WTC11 (cell line): ENCODE data around the gene LIG3. TPM values are rescaled to one million over a fixed set of nuclear protein-coding genes. Genes with fewer than 3 reads are reported as not detected.

Experiments used
- ATAC-seq: fragments of 200-7000 bp; cut with Tn5 transposase; 2 replicates; pipeline ENCODE4 v1.10.0; 2021; ENCODE audit warnings: mild to moderate bottlenecking, moderate library complexity
- CTCF ChIA-PET: fragments of 300-600 bp; sonication (Branson Sonifier 250); formaldehyde crosslinking; loops from one replicate; lab custom pipeline; 2021; ENCODE audit warnings: antibody characterized with exemption; lab: Charles Lee
- POLR2A ChIA-PET: fragments of 350-600 bp; sonication (Branson Sonifier 250); formaldehyde crosslinking; loops from one replicate; lab custom pipeline; 2021; ENCODE audit warnings: antibody characterized with exemption; lab: Charles Lee
- DNase-seq: peaks from one replicate; pipeline ENCODE4 v3.0.0; 2021; ENCODE audit warnings: low spot score
- H3K27ac Mint-ChIP-seq: 2 replicates; pipeline ENCODE4 v1.8.0; 2021; ENCODE audit warnings: mixed read lengths
- H3K27me3 Mint-ChIP-seq: 2 replicates; pipeline ENCODE4 v1.8.0; 2021; ENCODE audit warnings: low read depth, mild to moderate bottlenecking, moderate library complexity, mixed read lengths
- H3K36me3 Mint-ChIP-seq: 2 replicates; pipeline ENCODE4 v1.8.0; 2021; ENCODE audit warnings: mixed read lengths
- H3K4me1 Mint-ChIP-seq: 2 replicates; pipeline ENCODE4 v1.8.0; 2022; ENCODE audit warnings: mixed read lengths
- H3K4me3 Mint-ChIP-seq: 2 replicates; pipeline ENCODE4 v1.8.0; 2021; ENCODE audit warnings: mild to moderate bottlenecking, moderate library complexity, mixed read lengths
- H3K9me3 Mint-ChIP-seq: 2 replicates; pipeline ENCODE4 v1.8.0; 2021; ENCODE audit warnings: mixed read lengths
- FOXP1 ChIP-seq: sonication (generic); formaldehyde crosslinking; IDR thresholded peaks from 2 replicates; pipeline ENCODE4 v1.8.0; 2022; ENCODE audit warnings: missing genetic modification reagents, mild to moderate bottlenecking, moderate library complexity, borderline replicate concordance
- NR2C2 ChIP-seq: sonication (generic); formaldehyde crosslinking; IDR thresholded peaks from 2 replicates; pipeline ENCODE4 v1.8.0; 2022; ENCODE audit warnings: mild to moderate bottlenecking, missing genetic modification reagents
- PRRX2 ChIP-seq: fragments of 250-450 bp; sonication (Bioruptor Pico); IDR thresholded peaks from 2 replicates; pipeline ENCODE4 v1.8.0; 2021; ENCODE audit warnings: mild to moderate bottlenecking
- RELA ChIP-seq: sonication (generic); formaldehyde crosslinking; IDR thresholded peaks from 2 replicates; pipeline ENCODE4 v1.8.1; 2022; ENCODE audit warnings: missing genetic modification reagents, mild to moderate bottlenecking, borderline replicate concordance
- SOX15 ChIP-seq: fragments of 250-450 bp; sonication (Bioruptor Pico); IDR thresholded peaks from 2 replicates; pipeline ENCODE4 v1.9.0; 2021; ENCODE audit warnings: mild to moderate bottlenecking
- SP1 ChIP-seq: sonication (generic); formaldehyde crosslinking; conservative IDR thresholded peaks from 2 replicates; pipeline ENCODE4 v1.8.1; 2022; ENCODE audit warnings: missing genetic modification reagents
- TP53 ChIP-seq: sonication (generic); formaldehyde crosslinking; IDR thresholded peaks from 2 replicates; pipeline ENCODE4 v1.8.1; 2023; ENCODE audit warnings: mild to moderate bottlenecking, missing genetic modification reagents
- ZNF416 ChIP-seq: fragments of 250-450 bp; sonication (Bioruptor Pico); IDR thresholded peaks from 2 replicates; pipeline ENCODE4 v1.9.0; 2021; ENCODE audit warnings: mild to moderate bottlenecking, inconsistent platforms
- total RNA-seq: library from RNA; stranded (reverse); gene quantifications from 3 replicates; pipeline ENCODE4 v1.2.3, GENCODE V29; 2021
- TF ChIP-seq, protein P1 (sequence below): fragments of 250-450 bp; sonication (Bioruptor Pico); IDR thresholded peaks from 2 replicates; pipeline ENCODE4 v1.8.0; 2021; ENCODE audit warnings: mild to moderate bottlenecking
- TF ChIP-seq, protein P2 (sequence below): sonication (generic); formaldehyde crosslinking; IDR thresholded peaks from 2 replicates; pipeline ENCODE4 v1.8.0; 2022; ENCODE audit warnings: mild to moderate bottlenecking, missing genetic modification reagents
- TF ChIP-seq, protein P3 (sequence below): fragments of 250-450 bp; sonication (Bioruptor Pico); IDR thresholded peaks from 2 replicates; pipeline ENCODE4 v1.9.0; 2021; ENCODE audit warnings: moderate library complexity, mild to moderate bottlenecking, inconsistent platforms, borderline replicate concordance
- TF ChIP-seq, protein P4 (sequence below): fragments of 250-450 bp; sonication (Bioruptor Pico); IDR thresholded peaks from 2 replicates; pipeline ENCODE4 v1.9.0; 2021; ENCODE audit warnings: mild to moderate bottlenecking, borderline replicate concordance
- TF ChIP-seq, protein P5 (sequence below): fragments of 250-450 bp; sonication (Bioruptor Pico); IDR thresholded peaks from 2 replicates; pipeline ENCODE4 v1.9.0; 2021; ENCODE audit warnings: mild to moderate bottlenecking
- TF ChIP-seq, protein P6 (sequence below): sonication (generic); formaldehyde crosslinking; conservative IDR thresholded peaks from 2 replicates; pipeline ENCODE4 v1.8.1; 2023; ENCODE audit warnings: mild to moderate bottlenecking, low read depth, missing genetic modification reagents, moderate library complexity
- TF ChIP-seq, protein P7 (sequence below): sonication (generic); formaldehyde crosslinking; IDR thresholded peaks from 2 replicates; pipeline ENCODE4 v1.8.1; 2023; ENCODE audit warnings: mild to moderate bottlenecking, missing genetic modification reagents
- TF ChIP-seq, protein P8 (sequence below): sonication (generic); formaldehyde crosslinking; IDR thresholded peaks from 2 replicates; pipeline ENCODE4 v1.8.0; 2023; ENCODE audit warnings: missing genetic modification reagents

Gene LIG3
- total RNA-seq, 1 experiment from 2014 or later: 92.3 TPM

DNA sequence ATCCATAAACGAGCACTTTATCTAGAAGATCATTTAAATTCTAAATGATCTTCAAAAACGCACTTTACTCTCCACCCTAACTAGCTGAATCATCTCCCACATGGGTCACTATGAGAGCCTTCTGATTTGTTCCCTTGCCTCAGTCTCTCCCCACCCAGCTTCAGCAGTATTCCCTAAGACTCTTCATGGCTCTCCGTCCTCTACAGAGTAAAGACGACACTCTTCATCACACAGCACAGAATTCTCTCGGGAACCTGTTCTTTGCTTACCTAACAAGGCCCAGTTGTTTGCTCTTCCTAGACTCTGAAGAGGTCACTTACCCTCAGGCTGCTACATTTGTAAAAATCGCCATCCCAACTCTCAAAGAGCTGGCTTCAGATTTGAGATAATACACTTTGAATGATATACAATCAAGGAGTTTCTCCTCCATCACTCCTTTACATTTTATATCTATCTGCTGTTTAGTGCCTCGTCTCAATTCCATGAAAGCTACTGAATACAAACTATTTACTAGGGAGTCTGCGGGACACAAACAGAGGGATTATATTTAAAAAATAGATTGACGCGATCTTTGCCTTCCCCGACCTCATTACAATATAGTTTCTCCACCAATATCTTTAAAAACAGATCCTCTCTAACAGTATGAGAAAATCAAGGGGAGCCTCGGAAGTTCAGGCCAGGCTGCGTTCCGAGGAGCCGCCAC is 511 bp upstream of the LIG3 start:
- no peak for DNase-seq
- POLR2A ChIA-PET: interaction anchor here (1.2 kb wide), 1 partner anchor 18 kb away, joined by 3 read pairs; the partner anchor contains the start of genes CCT6B and ZNF830

More for the DNA sequence above, 511 bp upstream of the LIG3 start:
- peak; percentile 10; the same call in 1 of the 2 replicates for ATAC-seq
- no peak for TF ChIP-seq NR2C2 (CRISPR knock-in tag)
- no peak for TF ChIP-seq FOXP1 (CRISPR knock-in tag)
- TF ChIP-seq SP1 (CRISPR knock-in tag): no peak
- TF ChIP-seq, protein P1, sequence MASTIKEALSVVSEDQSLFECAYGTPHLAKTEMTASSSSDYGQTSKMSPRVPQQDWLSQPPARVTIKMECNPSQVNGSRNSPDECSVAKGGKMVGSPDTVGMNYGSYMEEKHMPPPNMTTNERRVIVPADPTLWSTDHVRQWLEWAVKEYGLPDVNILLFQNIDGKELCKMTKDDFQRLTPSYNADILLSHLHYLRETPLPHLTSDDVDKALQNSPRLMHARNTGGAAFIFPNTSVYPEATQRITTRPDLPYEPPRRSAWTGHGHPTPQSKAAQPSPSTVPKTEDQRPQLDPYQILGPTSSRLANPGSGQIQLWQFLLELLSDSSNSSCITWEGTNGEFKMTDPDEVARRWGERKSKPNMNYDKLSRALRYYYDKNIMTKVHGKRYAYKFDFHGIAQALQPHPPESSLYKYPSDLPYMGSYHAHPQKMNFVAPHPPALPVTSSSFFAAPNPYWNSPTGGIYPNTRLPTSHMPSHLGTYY (CRISPR knock-in tag): no peak
- TF ChIP-seq, protein P2, sequence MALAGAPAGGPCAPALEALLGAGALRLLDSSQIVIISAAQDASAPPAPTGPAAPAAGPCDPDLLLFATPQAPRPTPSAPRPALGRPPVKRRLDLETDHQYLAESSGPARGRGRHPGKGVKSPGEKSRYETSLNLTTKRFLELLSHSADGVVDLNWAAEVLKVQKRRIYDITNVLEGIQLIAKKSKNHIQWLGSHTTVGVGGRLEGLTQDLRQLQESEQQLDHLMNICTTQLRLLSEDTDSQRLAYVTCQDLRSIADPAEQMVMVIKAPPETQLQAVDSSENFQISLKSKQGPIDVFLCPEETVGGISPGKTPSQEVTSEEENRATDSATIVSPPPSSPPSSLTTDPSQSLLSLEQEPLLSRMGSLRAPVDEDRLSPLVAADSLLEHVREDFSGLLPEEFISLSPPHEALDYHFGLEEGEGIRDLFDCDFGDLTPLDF (CRISPR knock-in tag): no peak
- TF ChIP-seq RELA: no peak
- TF ChIP-seq, protein P3, sequence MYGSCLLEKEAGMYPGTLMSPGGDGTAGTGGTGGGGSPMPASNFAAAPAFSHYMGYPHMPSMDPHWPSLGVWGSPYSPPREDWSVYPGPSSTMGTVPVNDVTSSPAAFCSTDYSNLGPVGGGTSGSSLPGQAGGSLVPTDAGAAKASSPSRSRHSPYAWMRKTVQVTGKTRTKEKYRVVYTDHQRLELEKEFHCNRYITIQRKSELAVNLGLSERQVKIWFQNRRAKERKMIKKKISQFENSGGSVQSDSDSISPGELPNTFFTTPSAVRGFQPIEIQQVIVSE (CRISPR knock-in tag): no peak
- TF ChIP-seq, protein P4, sequence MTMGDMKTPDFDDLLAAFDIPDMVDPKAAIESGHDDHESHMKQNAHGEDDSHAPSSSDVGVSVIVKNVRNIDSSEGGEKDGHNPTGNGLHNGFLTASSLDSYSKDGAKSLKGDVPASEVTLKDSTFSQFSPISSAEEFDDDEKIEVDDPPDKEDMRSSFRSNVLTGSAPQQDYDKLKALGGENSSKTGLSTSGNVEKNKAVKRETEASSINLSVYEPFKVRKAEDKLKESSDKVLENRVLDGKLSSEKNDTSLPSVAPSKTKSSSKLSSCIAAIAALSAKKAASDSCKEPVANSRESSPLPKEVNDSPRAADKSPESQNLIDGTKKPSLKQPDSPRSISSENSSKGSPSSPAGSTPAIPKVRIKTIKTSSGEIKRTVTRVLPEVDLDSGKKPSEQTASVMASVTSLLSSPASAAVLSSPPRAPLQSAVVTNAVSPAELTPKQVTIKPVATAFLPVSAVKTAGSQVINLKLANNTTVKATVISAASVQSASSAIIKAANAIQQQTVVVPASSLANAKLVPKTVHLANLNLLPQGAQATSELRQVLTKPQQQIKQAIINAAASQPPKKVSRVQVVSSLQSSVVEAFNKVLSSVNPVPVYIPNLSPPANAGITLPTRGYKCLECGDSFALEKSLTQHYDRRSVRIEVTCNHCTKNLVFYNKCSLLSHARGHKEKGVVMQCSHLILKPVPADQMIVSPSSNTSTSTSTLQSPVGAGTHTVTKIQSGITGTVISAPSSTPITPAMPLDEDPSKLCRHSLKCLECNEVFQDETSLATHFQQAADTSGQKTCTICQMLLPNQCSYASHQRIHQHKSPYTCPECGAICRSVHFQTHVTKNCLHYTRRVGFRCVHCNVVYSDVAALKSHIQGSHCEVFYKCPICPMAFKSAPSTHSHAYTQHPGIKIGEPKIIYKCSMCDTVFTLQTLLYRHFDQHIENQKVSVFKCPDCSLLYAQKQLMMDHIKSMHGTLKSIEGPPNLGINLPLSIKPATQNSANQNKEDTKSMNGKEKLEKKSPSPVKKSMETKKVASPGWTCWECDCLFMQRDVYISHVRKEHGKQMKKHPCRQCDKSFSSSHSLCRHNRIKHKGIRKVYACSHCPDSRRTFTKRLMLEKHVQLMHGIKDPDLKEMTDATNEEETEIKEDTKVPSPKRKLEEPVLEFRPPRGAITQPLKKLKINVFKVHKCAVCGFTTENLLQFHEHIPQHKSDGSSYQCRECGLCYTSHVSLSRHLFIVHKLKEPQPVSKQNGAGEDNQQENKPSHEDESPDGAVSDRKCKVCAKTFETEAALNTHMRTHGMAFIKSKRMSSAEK (CRISPR knock-in tag): no peak
- TF ChIP-seq PRRX2: no peak
- TF ChIP-seq, protein P5, sequence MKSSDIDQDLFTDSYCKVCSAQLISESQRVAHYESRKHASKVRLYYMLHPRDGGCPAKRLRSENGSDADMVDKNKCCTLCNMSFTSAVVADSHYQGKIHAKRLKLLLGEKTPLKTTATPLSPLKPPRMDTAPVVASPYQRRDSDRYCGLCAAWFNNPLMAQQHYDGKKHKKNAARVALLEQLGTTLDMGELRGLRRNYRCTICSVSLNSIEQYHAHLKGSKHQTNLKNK (CRISPR knock-in tag): no peak
- TF ChIP-seq SOX15 (CRISPR knock-in tag): no peak
- TF ChIP-seq, protein P6, sequence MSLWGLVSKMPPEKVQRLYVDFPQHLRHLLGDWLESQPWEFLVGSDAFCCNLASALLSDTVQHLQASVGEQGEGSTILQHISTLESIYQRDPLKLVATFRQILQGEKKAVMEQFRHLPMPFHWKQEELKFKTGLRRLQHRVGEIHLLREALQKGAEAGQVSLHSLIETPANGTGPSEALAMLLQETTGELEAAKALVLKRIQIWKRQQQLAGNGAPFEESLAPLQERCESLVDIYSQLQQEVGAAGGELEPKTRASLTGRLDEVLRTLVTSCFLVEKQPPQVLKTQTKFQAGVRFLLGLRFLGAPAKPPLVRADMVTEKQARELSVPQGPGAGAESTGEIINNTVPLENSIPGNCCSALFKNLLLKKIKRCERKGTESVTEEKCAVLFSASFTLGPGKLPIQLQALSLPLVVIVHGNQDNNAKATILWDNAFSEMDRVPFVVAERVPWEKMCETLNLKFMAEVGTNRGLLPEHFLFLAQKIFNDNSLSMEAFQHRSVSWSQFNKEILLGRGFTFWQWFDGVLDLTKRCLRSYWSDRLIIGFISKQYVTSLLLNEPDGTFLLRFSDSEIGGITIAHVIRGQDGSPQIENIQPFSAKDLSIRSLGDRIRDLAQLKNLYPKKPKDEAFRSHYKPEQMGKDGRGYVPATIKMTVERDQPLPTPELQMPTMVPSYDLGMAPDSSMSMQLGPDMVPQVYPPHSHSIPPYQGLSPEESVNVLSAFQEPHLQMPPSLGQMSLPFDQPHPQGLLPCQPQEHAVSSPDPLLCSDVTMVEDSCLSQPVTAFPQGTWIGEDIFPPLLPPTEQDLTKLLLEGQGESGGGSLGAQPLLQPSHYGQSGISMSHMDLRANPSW (CRISPR knock-in tag): no peak
- TF ChIP-seq ZNF416: no peak
- TF ChIP-seq TP53: no peak
- TF ChIP-seq, protein P7, sequence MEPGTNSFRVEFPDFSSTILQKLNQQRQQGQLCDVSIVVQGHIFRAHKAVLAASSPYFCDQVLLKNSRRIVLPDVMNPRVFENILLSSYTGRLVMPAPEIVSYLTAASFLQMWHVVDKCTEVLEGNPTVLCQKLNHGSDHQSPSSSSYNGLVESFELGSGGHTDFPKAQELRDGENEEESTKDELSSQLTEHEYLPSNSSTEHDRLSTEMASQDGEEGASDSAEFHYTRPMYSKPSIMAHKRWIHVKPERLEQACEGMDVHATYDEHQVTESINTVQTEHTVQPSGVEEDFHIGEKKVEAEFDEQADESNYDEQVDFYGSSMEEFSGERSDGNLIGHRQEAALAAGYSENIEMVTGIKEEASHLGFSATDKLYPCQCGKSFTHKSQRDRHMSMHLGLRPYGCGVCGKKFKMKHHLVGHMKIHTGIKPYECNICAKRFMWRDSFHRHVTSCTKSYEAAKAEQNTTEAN: no peak
- TF ChIP-seq, protein P8, sequence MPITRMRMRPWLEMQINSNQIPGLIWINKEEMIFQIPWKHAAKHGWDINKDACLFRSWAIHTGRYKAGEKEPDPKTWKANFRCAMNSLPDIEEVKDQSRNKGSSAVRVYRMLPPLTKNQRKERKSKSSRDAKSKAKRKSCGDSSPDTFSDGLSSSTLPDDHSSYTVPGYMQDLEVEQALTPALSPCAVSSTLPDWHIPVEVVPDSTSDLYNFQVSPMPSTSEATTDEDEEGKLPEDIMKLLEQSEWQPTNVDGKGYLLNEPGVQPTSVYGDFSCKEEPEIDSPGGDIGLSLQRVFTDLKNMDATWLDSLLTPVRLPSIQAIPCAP: no peak
- TF ChIP-seq, all 79 proteins: peak for 0
- Mint-ChIP-seq H3K4me3 (peak overlapping the region; percentile 93), H3K27ac (peak overlapping the region; percentile 99), H3K27me3 (no peaks in the 10 kb centered on the region; the same call in 1 of the 2 replicates), H3K36me3 (peaks cover 18% of the 10 kb centered on the region), H3K9me3 (no peaks in the 10 kb centered on the region), H3K4me1 (peaks cover 26% of the 10 kb centered on the region)
- CTCF ChIA-PET: interaction anchor here (0.9 to 1.2 kb wide), 3 partner anchors 110 to 437 kb away, joined by 3 read pairs; no protein-coding TSS in a partner anchor
